IPS-20b (cell line): Measurements from ENCODE around the gene ISM2.
A peak's percentile ranks its signal among the peaks of the same experiment; 100 is the strongest.

Source experiments
- H3K27ac ChIP-seq: one replicate; pipeline ENCODE4 v1.5.1; 2013; ENCODE audit warnings: low read length
- H3K27me3 ChIP-seq: 2 replicates; pipeline ENCODE4 v1.6.1; 2013; ENCODE audit warnings: mild to moderate bottlenecking, low read length, inconsistent platforms; ENCODE audit not compliant: insufficient read depth
- H3K36me3 ChIP-seq: 2 replicates; pipeline ENCODE4 v1.6.1; 2013; ENCODE audit warnings: low read depth, mild to moderate bottlenecking, inconsistent platforms, low read length, moderate library complexity; ENCODE audit not compliant: insufficient read depth
- H3K4me1 ChIP-seq: 2 replicates; pipeline ENCODE4 v1.6.1; 2013; ENCODE audit warnings: mild to moderate bottlenecking, control low read depth, inconsistent platforms, low read length, moderate library complexity; ENCODE audit not compliant: insufficient read depth
- H3K4me3 ChIP-seq: 2 replicates; pipeline ENCODE4 v1.5.1; 2013; ENCODE audit warnings: mild to moderate bottlenecking, low read length, inconsistent platforms
- H3K9ac ChIP-seq: 2 replicates; pipeline ENCODE4 v1.6.1; 2013; ENCODE audit warnings: low read depth, mild to moderate bottlenecking, inconsistent platforms, low read length, moderate library complexity
- H3K9me3 ChIP-seq: 2 replicates; pipeline ENCODE4 v1.6.1; 2013; ENCODE audit warnings: mild to moderate bottlenecking, low read depth, low read length, inconsistent platforms; ENCODE audit not compliant: insufficient read depth

The ISM2 gene

GRCh38 chr14:77458249-77458950 lies 40.2 kb downstream of the ISM2 start:
- H3K9me3 ChIP-seq, result no peaks in the 10 kb centered on the region
- no peaks in the 10 kb centered on the region for H3K27me3 ChIP-seq
- peak overlapping the region; percentile 93 for H3K4me3 ChIP-seq
- H3K36me3 ChIP-seq, result peaks cover 38% of the 10 kb centered on the region
- peak overlapping the region; percentile 92 for H3K27ac ChIP-seq
- peaks cover 9% of the 10 kb centered on the region; the same call in 1 of the 2 replicates for H3K4me1 ChIP-seq
- H3K9ac ChIP-seq, result peak overlapping the region; percentile 97

- peaks cover 34% of the 10 kb centered on the region for H3K36me3 ChIP-seq
- peak within 1 kb of the TSS; percentile 97 for H3K9ac ChIP-seq
- no peaks in the 10 kb centered on the region for H3K27me3 ChIP-seq
- H3K27ac ChIP-seq, result peak within 1 kb of the TSS; percentile 92
- H3K4me1 ChIP-seq, result peaks cover 9% of the 10 kb centered on the region; the same call in 1 of the 2 replicates
- H3K9me3 ChIP-seq, result no peaks in the 10 kb centered on the region
- H3K4me3 ChIP-seq, result peak within 1 kb of the TSS; percentile 93
Measured at GRCh38 chr14:77457522-77458248, 40.9 kb downstream of the ISM2 start, which contains the start of the genes AHSA1 and VIPAS39. Gene AHSA1 (plus strand): TSS chr14:77458093. CDS start chr14:77458190, 97 bp downstream. Gene VIPAS39 (minus strand): TSS chr14:77457601. CDS start chr14:77454102, 3,499 bp downstream.

- Histone ChIP-seq H3K9ac (peak overlapping the region; percentile 97), H3K4me1 (peaks cover 9% of the 10 kb centered on the region; the same call in 1 of the 2 replicates), H3K27me3 (no peaks in the 10 kb centered on the region), H3K4me3 (peak overlapping the region; percentile 93), H3K9me3 (no peaks in the 10 kb centered on the region), H3K36me3 (peaks cover 28% of the 10 kb centered on the region), H3K27ac (peak overlapping the region; percentile 42)
Measured at GRCh38 chr14:77457115-77457521, 41.5 kb downstream of the ISM2 start.

GRCh38 chr14:77455966-77456640 lies 42.5 kb downstream of the ISM2 start:
- Histone ChIP-seq H3K36me3 (peaks cover 28% of the 10 kb centered on the region), H3K27ac (no peak overlapping the region), H3K4me3 (peak overlapping the region; percentile 93), H3K27me3 (no peaks in the 10 kb centered on the region), H3K9me3 (no peaks in the 10 kb centered on the region), H3K9ac (peak overlapping the region; percentile 97; the same call in 1 of the 2 replicates), H3K4me1 (peaks cover 9% of the 10 kb centered on the region; the same call in 1 of the 2 replicates)

- no peak overlapping the region for H3K4me3 ChIP-seq
- H3K36me3 ChIP-seq, result peaks cover 57% of the 10 kb centered on the region
- H3K9ac ChIP-seq, result no peak overlapping the region
- H3K27me3 ChIP-seq, result no peaks in the 10 kb centered on the region
- H3K4me1 ChIP-seq, result no peaks in the 10 kb centered on the region
- no peaks in the 10 kb centered on the region for H3K9me3 ChIP-seq
- no peak overlapping the region for H3K27ac ChIP-seq
Measured at GRCh38 chr14:77442196-77442595, 56.4 kb downstream of the ISM2 start.

GRCh38 chr14:77439861-77440260 lies 58.8 kb downstream of the ISM2 start:
- Histone ChIP-seq H3K27ac (no peak overlapping the region), H3K9ac (no peak overlapping the region), H3K36me3 (peaks cover 65% of the 10 kb centered on the region), H3K4me3 (no peak overlapping the region), H3K27me3 (no peaks in the 10 kb centered on the region), H3K9me3 (no peaks in the 10 kb centered on the region), H3K4me1 (no peaks in the 10 kb centered on the region)

GRCh38 chr14:77438596-77438995 lies 60.0 kb downstream of the ISM2 start:
- peaks cover 69% of the 10 kb centered on the region for H3K36me3 ChIP-seq

GRCh38 chr14:77436042-77436441 lies 62.6 kb downstream of the ISM2 start:
- no peak overlapping the region for H3K27ac ChIP-seq
- no peaks in the 10 kb centered on the region for H3K9me3 ChIP-seq
- no peaks in the 10 kb centered on the region for H3K27me3 ChIP-seq
- H3K36me3 ChIP-seq, result peaks cover 58% of the 10 kb centered on the region
- H3K4me1 ChIP-seq, result no peaks in the 10 kb centered on the region
- H3K4me3 ChIP-seq, result no peak overlapping the region
- no peak overlapping the region for H3K9ac ChIP-seq

More at GRCh38 chr14:77438596-77438995, 60.0 kb downstream of the ISM2 start:
- Histone ChIP-seq H3K27me3 (no peaks in the 10 kb centered on the region), H3K9me3 (no peaks in the 10 kb centered on the region), H3K27ac (no peak overlapping the region), H3K4me3 (no peak overlapping the region), H3K9ac (no peak overlapping the region), H3K4me1 (no peaks in the 10 kb centered on the region)

GRCh38 chr14:77426396-77426795 lies 72.2 kb downstream of the ISM2 start:
- Histone ChIP-seq H3K9me3 (no peaks in the 10 kb centered on the region), H3K27ac (no peak overlapping the region), H3K4me1 (peaks cover 7% of the 10 kb centered on the region; the same call in 1 of the 2 replicates), H3K27me3 (no peaks in the 10 kb centered on the region), H3K9ac (no peak overlapping the region), H3K4me3 (no peak overlapping the region), H3K36me3 (peaks cover 77% of the 10 kb centered on the region)

GRCh38 chr14:77424862-77425261 lies 73.8 kb downstream of the ISM2 start:
- Histone ChIP-seq H3K4me1 (peaks cover 7% of the 10 kb centered on the region; the same call in 1 of the 2 replicates), H3K9me3 (peaks cover 2% of the 10 kb centered on the region; the same call in 1 of the 2 replicates), H3K36me3 (peaks cover 68% of the 10 kb centered on the region), H3K4me3 (peak overlapping the region; percentile 23), H3K27ac (no peak overlapping the region), H3K27me3 (no peaks in the 10 kb centered on the region), H3K9ac (no peak overlapping the region)
